WERI-Rb-1 (cell line): Measurements from ENCODE around the gene ATP2A1.

Experiments
- DNase-seq: peaks from one replicate; pipeline ENCODE4 v3.0.0-alpha.2; 2020
- H3K27ac ChIP-seq: fragments of 250-450 bp; sonication (Bioruptor Pico); 2 replicates; pipeline ENCODE4 v1.5.1; 2020; ENCODE audit warnings: mild to moderate bottlenecking, moderate library complexity
- H3K27me3 ChIP-seq: fragments of 250-450 bp; sonication (Bioruptor Pico); 2 replicates; pipeline ENCODE4 v1.5.1; 2021; ENCODE audit warnings: mild to moderate bottlenecking, low read depth, moderate library complexity; ENCODE audit not compliant: insufficient read depth, severe bottlenecking
- H3K36me3 ChIP-seq: fragments of 250-450 bp; sonication (Bioruptor Pico); 2 replicates; pipeline ENCODE4 v1.5.1; 2020; ENCODE audit warnings: mild to moderate bottlenecking, moderate library complexity
- H3K4me3 ChIP-seq: 2 replicates; pipeline ENCODE4 v1.5.1; 2011; ENCODE audit warnings: low read depth, mild to moderate bottlenecking, control low read depth, low read length
- H3K9me3 ChIP-seq: fragments of 250-450 bp; sonication (Bioruptor Pico); 2 replicates; pipeline ENCODE4 v1.5.1; 2021; ENCODE audit warnings: mild to moderate bottlenecking, moderate library complexity; ENCODE audit not compliant: severe bottlenecking
- CTCF ChIP-seq: IDR thresholded peaks from 2 replicates; pipeline ENCODE4 v1.5.1; 2011; ENCODE audit warnings: low read depth, mild to moderate bottlenecking, control low read depth, inconsistent platforms, low read length

The ATP2A1 gene

GRCh38 chr16:28903344-28904042, 25.2 kb downstream of the ATP2A1 start:
- H3K27me3 ChIP-seq: no peaks in the 10 kb centered on the region
- peaks cover 57% of the 10 kb centered on the region for H3K36me3 ChIP-seq
- H3K4me3 ChIP-seq: no peak overlapping the region
- TF ChIP-seq CTCF: no peak
- no peaks in the 10 kb centered on the region for H3K9me3 ChIP-seq
- no peak for DNase-seq
- H3K27ac ChIP-seq: no peak overlapping the region

- no peaks in the 10 kb centered on the region for H3K9me3 ChIP-seq
- no peaks in the 10 kb centered on the region for H3K27me3 ChIP-seq
- H3K4me3 ChIP-seq: no peak overlapping the region
- DNase-seq: no peak
- peak overlapping the region; percentile 77 for H3K27ac ChIP-seq
- H3K36me3 ChIP-seq: peaks cover 53% of the 10 kb centered on the region
- no peak for TF ChIP-seq CTCF
Observed at GRCh38 chr16:28904363-28904762, 26.1 kb downstream of the ATP2A1 start.

- Histone ChIP-seq H3K9me3 (no peaks in the 10 kb centered on the region), H3K4me3 (no peak overlapping the region), H3K36me3 (peaks cover 53% of the 10 kb centered on the region), H3K27ac (peak overlapping the region; percentile 77), H3K27me3 (no peaks in the 10 kb centered on the region)
- 0 out of 2 replicates have a peak, but pooled peaks have one; percentile 13 for TF ChIP-seq CTCF
- DNase-seq: no peak
Observed at GRCh38 chr16:28904828-28905227, 26.5 kb downstream of the ATP2A1 start.

GRCh38 chr16:28905229-28905754, 27.0 kb downstream of the ATP2A1 start:
- Histone ChIP-seq H3K9me3 (no peaks in the 10 kb centered on the region), H3K4me3 (no peak overlapping the region), H3K27ac (peak overlapping the region; percentile 77), H3K36me3 (peaks cover 53% of the 10 kb centered on the region), H3K27me3 (no peaks in the 10 kb centered on the region)
- no peak for TF ChIP-seq CTCF
- DNase-seq: peak; percentile 66

GRCh38 chr16:28905800-28906372, 27.6 kb downstream of the ATP2A1 start:
- TF ChIP-seq CTCF: no peak
- no peak for DNase-seq
- peak overlapping the region; percentile 77 for H3K27ac ChIP-seq

More at GRCh38 chr16:28905800-28906372, 27.6 kb downstream of the ATP2A1 start:
- Histone ChIP-seq H3K4me3 (no peak overlapping the region), H3K27me3 (no peaks in the 10 kb centered on the region), H3K9me3 (no peaks in the 10 kb centered on the region), H3K36me3 (peaks cover 47% of the 10 kb centered on the region)
